OCI-LY3 (cell line): ENCODE data around the gene GFRA1.

Experiments used
- H2AFZ ChIP-seq: fragments of 200-600, 300-600 bp; shearing (Covaris generic); 2 replicates; pipeline ENCODE4 v1.6.0; 2014; ENCODE audit warnings: antibody characterized with exemption, low read depth, low read length
- H3K27ac ChIP-seq: fragments of 200-600, 300-600 bp; sonication (generic); 2 replicates; pipeline ENCODE4 v1.5.1; 2014; ENCODE audit warnings: mild to moderate bottlenecking, low read length, moderate library complexity, mixed read lengths
- H3K27me3 ChIP-seq: fragments of 200-600, 300-600 bp; sonication (generic); 2 replicates; pipeline ENCODE4 v1.6.1; 2014; ENCODE audit warnings: low read depth, low read length, mixed read lengths
- H3K36me3 ChIP-seq: fragments of 200-600, 300-600 bp; sonication (generic); replicated peaks from 2 replicates; pipeline ENCODE3; 2014; ENCODE audit warnings: low read depth, low read length, mixed read lengths
- H3K4me1 ChIP-seq: fragments of 300-600, 200-600 bp; sonication (generic); 2 replicates; pipeline ENCODE4 v1.6.1; 2014; ENCODE audit warnings: low read length, mixed read lengths
- H3K4me2 ChIP-seq: fragments of 200-600, 300-600 bp; sonication (generic); 2 replicates; pipeline ENCODE4 v1.6.1; 2014; ENCODE audit warnings: low read length, mixed read lengths
- H3K4me3 ChIP-seq: fragments of 300-600, 200-600 bp; sonication (generic); 2 replicates; pipeline ENCODE4 v1.5.1; 2014; ENCODE audit warnings: antibody characterized with exemption, mild to moderate bottlenecking, low read length, moderate library complexity
- H3K79me2 ChIP-seq: fragments of 300-600, 200-600 bp; shearing (Covaris generic); 2 replicates; pipeline ENCODE4 v1.6.1; 2014; ENCODE audit warnings: mild to moderate bottlenecking, low read length, mixed read lengths
- H3K9ac ChIP-seq: fragments of 300-600, 200-600 bp; shearing (Covaris generic); 2 replicates; pipeline ENCODE4 v1.6.0; 2014; ENCODE audit warnings: mild to moderate bottlenecking, low read length, moderate library complexity
- H3K9me3 ChIP-seq: fragments of 200-600, 300-600 bp; shearing (Covaris generic); 2 replicates; pipeline ENCODE4 v1.6.1; 2014; ENCODE audit warnings: low read length, mixed read lengths; ENCODE audit not compliant: insufficient read depth
- H4K20me1 ChIP-seq: fragments of 200-600, 300-600 bp; sonication (generic); 2 replicates; pipeline ENCODE4 v1.6.1; 2016; ENCODE audit warnings: low read length, mixed read lengths; ENCODE audit not compliant: insufficient read depth
- EZH2phosphoT487 ChIP-seq: fragments of 200-600 bp; shearing (Covaris generic); IDR thresholded peaks from 2 replicates; pipeline ENCODE4 v1.6.1; 2018; ENCODE audit warnings: antibody characterized with exemption, mixed run types, low read depth
- TF ChIP-seq, protein P1 (sequence below): fragments of 200-600, 300-600 bp; sonication (generic); IDR thresholded peaks from 2 replicates; pipeline ENCODE4 v1.5.1; 2014; ENCODE audit warnings: antibody characterized with exemption, low read length, low read depth

GFRA1 gene

GRCh38 chr10:116067825-116068224, 205.2 kb downstream of the GFRA1 start:
- H2AFZ ChIP-seq, result no peak overlapping the region
- H3K27ac ChIP-seq, result no peak overlapping the region
- no peak overlapping the region for H3K4me3 ChIP-seq
- H3K4me1 ChIP-seq, result no peaks in the 10 kb centered on the region
- no peak for TF ChIP-seq EZH2phosphoT487
- TF ChIP-seq, protein P1, sequence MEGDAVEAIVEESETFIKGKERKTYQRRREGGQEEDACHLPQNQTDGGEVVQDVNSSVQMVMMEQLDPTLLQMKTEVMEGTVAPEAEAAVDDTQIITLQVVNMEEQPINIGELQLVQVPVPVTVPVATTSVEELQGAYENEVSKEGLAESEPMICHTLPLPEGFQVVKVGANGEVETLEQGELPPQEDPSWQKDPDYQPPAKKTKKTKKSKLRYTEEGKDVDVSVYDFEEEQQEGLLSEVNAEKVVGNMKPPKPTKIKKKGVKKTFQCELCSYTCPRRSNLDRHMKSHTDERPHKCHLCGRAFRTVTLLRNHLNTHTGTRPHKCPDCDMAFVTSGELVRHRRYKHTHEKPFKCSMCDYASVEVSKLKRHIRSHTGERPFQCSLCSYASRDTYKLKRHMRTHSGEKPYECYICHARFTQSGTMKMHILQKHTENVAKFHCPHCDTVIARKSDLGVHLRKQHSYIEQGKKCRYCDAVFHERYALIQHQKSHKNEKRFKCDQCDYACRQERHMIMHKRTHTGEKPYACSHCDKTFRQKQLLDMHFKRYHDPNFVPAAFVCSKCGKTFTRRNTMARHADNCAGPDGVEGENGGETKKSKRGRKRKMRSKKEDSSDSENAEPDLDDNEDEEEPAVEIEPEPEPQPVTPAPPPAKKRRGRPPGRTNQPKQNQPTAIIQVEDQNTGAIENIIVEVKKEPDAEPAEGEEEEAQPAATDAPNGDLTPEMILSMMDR, result no peak
- no peaks in the 10 kb centered on the region for H3K27me3 ChIP-seq
- H3K4me2 ChIP-seq, result no peak overlapping the region
- no peaks in the 10 kb centered on the region for H3K9me3 ChIP-seq
- no peaks in the 10 kb centered on the region for H3K79me2 ChIP-seq
- H4K20me1 ChIP-seq, result no peaks in the 10 kb centered on the region
- H3K36me3 ChIP-seq, result no peaks in the 10 kb centered on the region
- no peak overlapping the region for H3K9ac ChIP-seq

DNA sequence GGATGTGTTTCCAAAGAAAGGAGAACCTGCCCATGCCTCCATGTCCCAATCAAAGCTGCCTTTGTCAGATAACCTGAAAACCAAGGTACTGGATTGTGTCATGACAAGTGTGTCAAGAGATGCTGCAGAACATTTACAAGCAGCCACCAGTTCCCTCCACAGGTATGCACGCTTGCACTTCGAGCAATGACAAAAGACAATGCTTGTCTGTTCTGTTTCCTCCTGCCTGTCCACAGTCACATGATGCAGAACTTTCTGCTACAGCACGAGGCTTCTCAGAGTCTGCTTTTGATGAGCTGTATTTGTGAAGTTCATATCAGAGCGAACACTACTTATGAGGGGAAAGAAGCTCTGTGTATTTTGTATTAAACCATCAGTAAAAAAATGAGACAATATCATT, 209.9 kb downstream of the GFRA1 start:
- Histone ChIP-seq H3K4me2 (no peak overlapping the region), H4K20me1 (no peaks in the 10 kb centered on the region), H3K4me3 (no peak overlapping the region), H3K9ac (no peak overlapping the region), H2AFZ (no peak overlapping the region), H3K27me3 (no peaks in the 10 kb centered on the region), H3K79me2 (no peaks in the 10 kb centered on the region), H3K9me3 (no peaks in the 10 kb centered on the region), H3K27ac (no peak overlapping the region), H3K36me3 (no peaks in the 10 kb centered on the region), H3K4me1 (no peaks in the 10 kb centered on the region)
- no peak for TF ChIP-seq EZH2phosphoT487

- Histone ChIP-seq H3K79me2 (no peaks in the 10 kb centered on the region), H3K9me3 (no peaks in the 10 kb centered on the region), H3K9ac (no peak overlapping the region), H3K27me3 (no peaks in the 10 kb centered on the region), H3K36me3 (no peaks in the 10 kb centered on the region), H2AFZ (no peak overlapping the region), H3K4me1 (no peaks in the 10 kb centered on the region), H4K20me1 (no peaks in the 10 kb centered on the region), H3K4me2 (no peak overlapping the region), H3K27ac (no peak overlapping the region), H3K4me3 (no peak overlapping the region)
- TF ChIP-seq, protein P1, result no peak
- TF ChIP-seq EZH2phosphoT487, result no peak
Measured at GRCh38 chr10:116060864-116061263, 212.1 kb downstream of the GFRA1 start.

DNA sequence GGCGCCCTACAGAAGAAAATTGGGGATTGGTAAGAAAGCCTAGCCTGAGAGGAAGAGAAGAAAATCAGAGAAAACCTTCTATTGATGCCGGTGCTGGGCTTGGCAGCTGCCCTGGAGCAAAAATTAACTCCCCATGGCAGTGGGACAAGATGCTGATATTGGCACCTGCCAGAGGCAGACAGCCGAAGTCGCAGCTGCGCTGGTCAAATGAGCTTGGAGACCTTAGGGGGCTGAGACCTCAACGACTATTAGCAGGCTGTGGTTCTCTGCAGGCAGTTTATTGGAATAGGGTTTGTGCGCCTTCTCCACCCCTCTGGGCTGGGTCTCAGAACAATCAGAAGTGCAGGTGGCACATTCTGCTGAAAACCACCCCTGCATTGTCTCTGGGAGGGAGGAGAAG, 213.7 kb downstream of the GFRA1 start:
- Histone ChIP-seq H3K4me3 (no peak overlapping the region), H3K9ac (no peak overlapping the region), H2AFZ (no peak overlapping the region), H3K9me3 (no peaks in the 10 kb centered on the region), H4K20me1 (no peaks in the 10 kb centered on the region), H3K27ac (no peak overlapping the region), H3K36me3 (no peaks in the 10 kb centered on the region), H3K4me2 (no peak overlapping the region), H3K4me1 (no peaks in the 10 kb centered on the region), H3K79me2 (no peaks in the 10 kb centered on the region), H3K27me3 (no peaks in the 10 kb centered on the region)
- TF ChIP-seq, protein P1, result no peak
- no peak for TF ChIP-seq EZH2phosphoT487
